Activated CD8-positive, alpha-beta T cell treated with anti-CD3 and anti-CD28 coated beads for 36 hours (primary cell): ENCODE results near the gene WDTC1. TPM values are rescaled to one million over a fixed set of nuclear protein-coding genes. Genes with fewer than 3 reads are reported as not detected.

Experiments
- ATAC-seq: fragments of 200-7000 bp; cut with Tn5 transposase; one replicate; pipeline ENCODE4 v1.10.0; 2021; ENCODE audit warnings: mild to moderate bottlenecking, moderate library complexity
- CTCF ChIA-PET: fragments of 350-600 bp; sonication (Branson Sonifier 250); formaldehyde crosslinking; loops from one replicate; lab custom pipeline; 2021; ENCODE audit warnings: antibody characterized with exemption; lab: Charles Lee
- POLR2A ChIA-PET: fragments of 350-600 bp; sonication (Branson Sonifier 250); formaldehyde crosslinking; loops from one replicate; lab custom pipeline; 2021; ENCODE audit warnings: antibody characterized with exemption; lab: Charles Lee
- DNase-seq: peaks from one replicate; pipeline ENCODE4 v3.0.0-alpha.2; 2020
- H3K27ac Mint-ChIP-seq: one replicate; pipeline ENCODE4 v1.8.0; 2021; ENCODE audit warnings: mild to moderate bottlenecking, mixed read lengths
- H3K27me3 Mint-ChIP-seq: one replicate; pipeline ENCODE4 v1.8.0; 2021; ENCODE audit warnings: mixed read lengths
- H3K36me3 Mint-ChIP-seq: one replicate; pipeline ENCODE4 v1.8.0; 2021; ENCODE audit warnings: low read depth, mixed read lengths
- H3K4me1 Mint-ChIP-seq: one replicate; pipeline ENCODE4 v1.8.0; 2021; ENCODE audit warnings: low read depth, mixed read lengths
- H3K4me3 Mint-ChIP-seq: one replicate; pipeline ENCODE4 v1.8.0; 2021; ENCODE audit warnings: mild to moderate bottlenecking, moderate library complexity, mixed read lengths
- H3K9me3 Mint-ChIP-seq: one replicate; pipeline ENCODE4 v1.8.0; 2021; ENCODE audit warnings: mixed read lengths
- intact Hi-C: fragments of 100-400 bp; cut with micrococcal nuclease; formaldehyde crosslinking; loops from one replicate; pipeline ENCODE4 v1.10.0; 2022
- total RNA-seq, 2 experiments: library from RNA; stranded (reverse); gene quantifications; one replicate each; pipeline ENCODE4 v1.2.3, GENCODE V29; 2021
- TF ChIP-seq, protein P1 (sequence below): fragments of 200-600 bp; IDR thresholded peaks from one replicate; pipeline ENCODE4 v1.8.0; 2022; ENCODE audit warnings: antibody characterized with exemption, mild to moderate bottlenecking

WDTC1 gene
- total RNA-seq, 2 experiments from 2014 or later = 18.0 to 19.0 TPM

DNA sequence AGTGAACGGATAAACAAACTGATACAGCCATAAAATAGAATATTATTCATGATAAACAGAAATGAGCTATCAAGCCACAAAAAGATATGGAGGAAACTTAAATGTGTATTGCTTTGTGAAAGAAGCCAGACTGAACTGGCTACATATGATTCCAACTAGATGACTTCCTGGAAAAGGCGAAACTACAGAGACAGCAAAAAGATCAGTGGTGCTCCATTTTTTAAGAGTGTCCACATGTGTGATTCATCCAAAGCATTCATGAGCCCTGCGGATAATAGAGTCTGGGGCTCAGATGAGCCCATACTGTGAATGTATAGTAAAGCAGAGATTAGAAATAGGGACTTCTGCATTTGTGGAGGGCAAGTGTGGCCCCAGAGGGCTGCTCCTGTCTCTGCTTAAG, 79.7 kb downstream of the WDTC1 start:
- Mint-ChIP-seq H3K9me3 (no peaks in the 10 kb centered on the region), H3K27me3 (no peaks in the 10 kb centered on the region), H3K27ac (no peak overlapping the region), H3K4me1 (no peaks in the 10 kb centered on the region), H3K4me3 (no peak overlapping the region), H3K36me3 (no peaks in the 10 kb centered on the region)
- intact Hi-C loops = no loop called here
- TF ChIP-seq, protein P1, sequence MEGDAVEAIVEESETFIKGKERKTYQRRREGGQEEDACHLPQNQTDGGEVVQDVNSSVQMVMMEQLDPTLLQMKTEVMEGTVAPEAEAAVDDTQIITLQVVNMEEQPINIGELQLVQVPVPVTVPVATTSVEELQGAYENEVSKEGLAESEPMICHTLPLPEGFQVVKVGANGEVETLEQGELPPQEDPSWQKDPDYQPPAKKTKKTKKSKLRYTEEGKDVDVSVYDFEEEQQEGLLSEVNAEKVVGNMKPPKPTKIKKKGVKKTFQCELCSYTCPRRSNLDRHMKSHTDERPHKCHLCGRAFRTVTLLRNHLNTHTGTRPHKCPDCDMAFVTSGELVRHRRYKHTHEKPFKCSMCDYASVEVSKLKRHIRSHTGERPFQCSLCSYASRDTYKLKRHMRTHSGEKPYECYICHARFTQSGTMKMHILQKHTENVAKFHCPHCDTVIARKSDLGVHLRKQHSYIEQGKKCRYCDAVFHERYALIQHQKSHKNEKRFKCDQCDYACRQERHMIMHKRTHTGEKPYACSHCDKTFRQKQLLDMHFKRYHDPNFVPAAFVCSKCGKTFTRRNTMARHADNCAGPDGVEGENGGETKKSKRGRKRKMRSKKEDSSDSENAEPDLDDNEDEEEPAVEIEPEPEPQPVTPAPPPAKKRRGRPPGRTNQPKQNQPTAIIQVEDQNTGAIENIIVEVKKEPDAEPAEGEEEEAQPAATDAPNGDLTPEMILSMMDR = no peak
- ChIA-PET CTCF (interaction anchor here (1.0 to 4.0 kb wide), 6 partner anchors 13 to 292 kb away, joined by 3 to 28 read pairs (median 8); no protein-coding TSS in a partner anchor), POLR2A (interaction anchor here (0.6 to 1.6 kb wide), 2 partner anchors 14 to 27 kb away, joined by 3 to 4 read pairs; no protein-coding TSS in a partner anchor)
- ATAC-seq (no peak), DNase-seq (no peak)

DNA sequence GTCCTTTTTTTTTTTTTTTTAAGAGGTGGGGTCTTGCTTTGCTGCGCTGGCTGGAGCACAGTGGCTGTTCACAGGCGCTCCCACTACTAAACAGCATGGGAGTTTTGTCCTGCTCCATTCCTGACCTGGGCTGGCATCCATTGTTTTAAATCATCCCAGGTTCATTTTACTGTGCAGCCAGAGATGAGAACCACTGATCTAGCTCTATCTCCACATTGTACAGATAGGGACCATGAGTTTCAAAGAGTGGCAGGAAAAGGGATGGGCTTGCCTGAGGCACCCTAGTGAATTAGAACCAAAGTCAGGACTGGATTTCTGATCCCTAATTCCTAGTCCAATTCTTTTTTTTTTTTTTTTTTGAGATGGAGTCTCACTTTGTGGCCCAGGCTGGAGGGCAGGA, 80.3 kb downstream of the WDTC1 start:
- no peak for ATAC-seq
- ChIA-PET CTCF (interaction anchor here (1.0 to 4.0 kb wide), 2 partner anchors 18 to 31 kb away, joined by 3 to 28 read pairs; no protein-coding TSS in a partner anchor), POLR2A (no interaction called here)
- Mint-ChIP-seq H3K4me1 (no peaks in the 10 kb centered on the region), H3K27ac (no peak overlapping the region), H3K36me3 (no peaks in the 10 kb centered on the region), H3K4me3 (no peak overlapping the region), H3K27me3 (no peaks in the 10 kb centered on the region), H3K9me3 (no peaks in the 10 kb centered on the region)
- intact Hi-C loops = no loop called here
- TF ChIP-seq, protein P1 = no peak
- DNase-seq = no peak

DNA sequence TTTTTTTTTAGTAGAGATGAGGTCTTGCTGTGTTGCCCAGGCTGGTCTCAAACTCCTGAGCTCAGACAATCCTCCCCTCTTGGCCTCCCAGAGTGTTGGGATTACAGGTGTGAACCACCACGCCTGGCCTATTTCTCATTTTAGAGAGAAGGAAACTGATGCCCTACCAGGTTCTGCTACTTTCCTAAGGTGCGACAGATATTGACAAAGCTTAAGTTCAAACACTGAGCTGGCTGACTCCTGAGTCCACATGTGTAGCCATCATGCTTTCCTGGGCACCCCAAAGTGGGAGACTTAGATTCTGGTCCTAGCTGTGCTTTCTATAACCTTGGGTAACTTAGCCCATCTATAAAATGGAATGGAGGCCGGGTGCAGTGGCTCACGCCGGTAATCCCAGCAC, 82.4 kb downstream of the WDTC1 start:
- H3K9me3 Mint-ChIP-seq = no peaks in the 10 kb centered on the region
- no peak for DNase-seq
- H3K4me3 Mint-ChIP-seq = no peak overlapping the region
- CTCF ChIA-PET = interaction anchor here (1.1 to 3.1 kb wide), 8 partner anchors 16 to 271 kb away, joined by 3 to 15 read pairs (median 6); no protein-coding TSS in a partner anchor
- intact Hi-C loops = no loop called here
- POLR2A ChIA-PET = interaction anchor here (1.4 to 1.7 kb wide), 3 partner anchors 11 to 39 kb away, joined by 3 to 4 read pairs (median 3); no protein-coding TSS in a partner anchor
- no peaks in the 10 kb centered on the region for H3K36me3 Mint-ChIP-seq
- ATAC-seq = no peak
- H3K4me1 Mint-ChIP-seq = peaks cover 5% of the 10 kb centered on the region
- H3K27ac Mint-ChIP-seq = no peak overlapping the region
- TF ChIP-seq, protein P1 = no peak
- H3K27me3 Mint-ChIP-seq = no peaks in the 10 kb centered on the region

DNA sequence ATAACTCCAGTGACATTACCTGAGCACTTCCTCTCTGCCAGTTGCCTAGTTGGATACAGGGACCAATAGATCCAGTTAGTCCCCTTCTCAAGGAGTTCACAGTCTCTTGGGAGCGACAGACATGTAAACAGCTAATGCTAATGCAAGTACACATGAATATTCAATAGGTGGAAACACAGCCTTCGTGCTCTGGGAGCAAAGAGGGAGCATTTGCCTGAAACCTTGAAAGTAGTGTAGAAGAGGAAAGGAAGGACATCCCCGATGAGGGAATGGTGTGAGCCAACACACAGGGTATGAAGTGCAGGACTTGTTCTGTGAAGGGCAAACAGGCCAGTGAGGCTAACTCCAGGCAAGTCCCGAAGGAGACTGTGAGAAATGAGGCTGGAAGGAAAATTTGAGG, 83.7 kb downstream of the WDTC1 start:
- intact Hi-C loops = no loop called here
- Mint-ChIP-seq H3K4me1 (peaks cover 7% of the 10 kb centered on the region), H3K27me3 (no peaks in the 10 kb centered on the region), H3K36me3 (peaks cover 6% of the 10 kb centered on the region), H3K9me3 (no peaks in the 10 kb centered on the region), H3K27ac (no peak overlapping the region), H3K4me3 (no peak overlapping the region)
- ATAC-seq (no peak), DNase-seq (no peak)
- POLR2A ChIA-PET = no interaction called here
- CTCF ChIA-PET = interaction anchor here (0.8 to 3.1 kb wide), 6 partner anchors 9 to 72 kb away, joined by 3 to 15 read pairs (median 3); no protein-coding TSS in a partner anchor
- TF ChIP-seq, protein P1 = no peak

DNA sequence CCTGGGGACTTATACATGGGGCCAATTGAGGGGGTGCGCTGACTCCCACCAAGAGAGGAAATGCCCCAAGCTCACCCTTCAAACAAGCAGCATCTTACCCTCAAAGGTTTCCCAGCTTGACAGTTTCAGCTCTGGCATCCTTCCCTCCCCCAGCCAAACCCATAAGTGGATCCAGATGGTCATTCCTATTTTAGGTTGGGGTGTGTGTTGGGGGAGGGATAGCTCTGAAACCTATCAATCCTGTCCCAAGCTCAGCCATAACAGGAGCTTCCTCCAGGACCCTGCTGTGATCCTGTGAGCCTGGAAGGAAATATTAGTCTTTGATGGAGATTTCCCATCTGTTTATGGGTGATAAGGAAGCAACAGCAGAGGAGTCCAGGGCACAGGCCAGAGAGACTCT, 84.2 kb downstream of the WDTC1 start:
- ChIA-PET CTCF (interaction anchor here (0.8 to 3.1 kb wide), 7 partner anchors 8 to 72 kb away, joined by 3 to 15 read pairs (median 3); partner anchors contain the start of gene MAP3K6), POLR2A (no interaction called here)
- no peak for DNase-seq
- Mint-ChIP-seq H3K27me3 (no peaks in the 10 kb centered on the region), H3K9me3 (no peaks in the 10 kb centered on the region), H3K4me1 (peaks cover 11% of the 10 kb centered on the region), H3K36me3 (peaks cover 6% of the 10 kb centered on the region), H3K4me3 (no peak overlapping the region), H3K27ac (no peak overlapping the region)
- TF ChIP-seq, protein P1 = no peak
- ATAC-seq = no peak
- intact Hi-C loops = no loop called here
